ENCODE data around the gene CLSTN2.

DNA sequence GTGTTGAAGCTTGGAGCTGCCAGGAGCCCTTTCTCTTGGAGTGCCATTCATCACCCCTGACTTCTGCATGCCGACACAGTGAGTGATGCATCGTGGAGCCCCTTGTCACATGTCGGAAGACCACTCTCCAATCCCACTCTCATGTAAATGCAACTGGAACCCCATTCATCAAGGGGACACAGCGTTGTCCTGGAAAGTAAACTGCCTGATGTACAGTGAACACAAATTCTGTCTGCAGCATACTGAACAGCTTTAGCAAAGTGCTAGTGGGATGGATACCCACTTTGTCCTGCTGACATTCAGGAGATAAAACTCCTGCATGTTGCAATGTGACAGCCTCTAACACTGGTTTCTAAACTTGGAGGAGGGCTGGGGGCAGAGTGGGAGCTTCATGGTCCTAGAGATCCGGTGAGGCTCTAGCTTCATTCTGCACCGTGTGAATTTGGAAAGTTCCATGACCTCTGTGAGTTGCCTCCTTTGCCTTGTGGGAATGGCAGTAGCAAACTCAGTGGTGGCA lies 194.8 kb downstream of the CLSTN2 start:
- TF ChIP-seq KAT8 (CRISPR knock-in tag; IDR thresholded peaks at IDR 0.05) (no peak), MAZ (IDR thresholded peaks at IDR 0.05; ENCODE audit: borderline replicate concordance, low read depth, low read length) (no peak), MAZ (CRISPR knock-in tag; IDR thresholded peaks at IDR 0.05; ENCODE audit: low read depth) (no peak), ZNF251 (CRISPR knock-in tag; IDR thresholded peaks at IDR 0.05) (no peak), TAF1 (CRISPR knock-in tag; IDR thresholded peaks at IDR 0.05) (no peak), RAD21 (CRISPR knock-in tag; IDR thresholded peaks at IDR 0.05) (no peak), POLR2AphosphoS5 (IDR thresholded peaks at IDR 0.05; ENCODE audit: low read depth, low read length) (no peak)
- TF ChIP-seq, protein P1, sequence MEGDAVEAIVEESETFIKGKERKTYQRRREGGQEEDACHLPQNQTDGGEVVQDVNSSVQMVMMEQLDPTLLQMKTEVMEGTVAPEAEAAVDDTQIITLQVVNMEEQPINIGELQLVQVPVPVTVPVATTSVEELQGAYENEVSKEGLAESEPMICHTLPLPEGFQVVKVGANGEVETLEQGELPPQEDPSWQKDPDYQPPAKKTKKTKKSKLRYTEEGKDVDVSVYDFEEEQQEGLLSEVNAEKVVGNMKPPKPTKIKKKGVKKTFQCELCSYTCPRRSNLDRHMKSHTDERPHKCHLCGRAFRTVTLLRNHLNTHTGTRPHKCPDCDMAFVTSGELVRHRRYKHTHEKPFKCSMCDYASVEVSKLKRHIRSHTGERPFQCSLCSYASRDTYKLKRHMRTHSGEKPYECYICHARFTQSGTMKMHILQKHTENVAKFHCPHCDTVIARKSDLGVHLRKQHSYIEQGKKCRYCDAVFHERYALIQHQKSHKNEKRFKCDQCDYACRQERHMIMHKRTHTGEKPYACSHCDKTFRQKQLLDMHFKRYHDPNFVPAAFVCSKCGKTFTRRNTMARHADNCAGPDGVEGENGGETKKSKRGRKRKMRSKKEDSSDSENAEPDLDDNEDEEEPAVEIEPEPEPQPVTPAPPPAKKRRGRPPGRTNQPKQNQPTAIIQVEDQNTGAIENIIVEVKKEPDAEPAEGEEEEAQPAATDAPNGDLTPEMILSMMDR (CRISPR knock-in tag; IDR thresholded peaks at IDR 0.05), result no peak
